Measurements from ENCODE around the gene PLEKHG3.

PLEKHG3 gene

GRCh38 chr14:64706119-64706592 is 1.9 kb downstream of the PLEKHG3 start:
- DNase-seq (ENCODE audit: low read depth in 4 of 4, low spot score in 1 of 4): no peak

GRCh38 chr14:64706593-64707193 is 2.5 kb downstream of the PLEKHG3 start:
- DNase-seq (ENCODE audit: low read depth in 4 of 4, low spot score in 1 of 4): no peak

GRCh38 chr14:64707661-64708060 is 3.4 kb downstream of the PLEKHG3 start:
- DNase-seq (ENCODE audit: low read depth in 4 of 4, low spot score in 1 of 4): no peak

GRCh38 chr14:64708148-64709004 is 4.2 kb downstream of the PLEKHG3 start:
- no peak for DNase-seq (ENCODE audit: low read depth in 4 of 4, low spot score in 1 of 4)

- no peak for DNase-seq (ENCODE audit: low read depth in 4 of 4, low spot score in 1 of 4)
Measured at GRCh38 chr14:64709126-64709525, 4.9 kb downstream of the PLEKHG3 start.

GRCh38 chr14:64711039-64711438 is 6.8 kb downstream of the PLEKHG3 start:
- DNase-seq (ENCODE audit: low read depth in 4 of 4, low spot score in 1 of 4): no peak

DNA sequence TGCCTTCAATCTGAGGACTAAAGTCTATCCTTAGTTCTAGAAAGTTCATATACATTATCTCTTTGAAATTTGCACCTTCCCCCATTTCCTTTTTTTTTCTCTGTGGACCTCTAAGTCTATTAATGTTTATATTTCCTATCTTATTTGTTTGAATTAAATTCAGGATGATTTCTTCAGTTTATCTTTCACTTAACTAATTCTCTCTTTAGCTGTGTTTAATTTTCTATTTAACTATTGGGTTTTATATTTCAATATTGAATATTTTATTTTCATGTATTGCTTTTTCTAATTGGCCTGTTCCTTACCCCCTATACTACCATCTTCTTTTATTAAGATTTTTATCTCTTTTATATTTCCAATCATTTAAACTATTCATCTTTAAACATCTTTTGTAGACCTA is 9.5 kb downstream of the PLEKHG3 start:
- DNase-seq (ENCODE audit: low read depth in 4 of 4, low spot score in 1 of 4): no peak

- no peak for DNase-seq (ENCODE audit: low read depth in 4 of 4, low spot score in 1 of 4)
Measured at GRCh38 chr14:64714432-64715025, 10.3 kb downstream of the PLEKHG3 start.

GRCh38 chr14:64715146-64715627 is 11.0 kb downstream of the PLEKHG3 start:
- no peak for DNase-seq (ENCODE audit: low read depth in 4 of 4, low spot score in 1 of 4)

DNA sequence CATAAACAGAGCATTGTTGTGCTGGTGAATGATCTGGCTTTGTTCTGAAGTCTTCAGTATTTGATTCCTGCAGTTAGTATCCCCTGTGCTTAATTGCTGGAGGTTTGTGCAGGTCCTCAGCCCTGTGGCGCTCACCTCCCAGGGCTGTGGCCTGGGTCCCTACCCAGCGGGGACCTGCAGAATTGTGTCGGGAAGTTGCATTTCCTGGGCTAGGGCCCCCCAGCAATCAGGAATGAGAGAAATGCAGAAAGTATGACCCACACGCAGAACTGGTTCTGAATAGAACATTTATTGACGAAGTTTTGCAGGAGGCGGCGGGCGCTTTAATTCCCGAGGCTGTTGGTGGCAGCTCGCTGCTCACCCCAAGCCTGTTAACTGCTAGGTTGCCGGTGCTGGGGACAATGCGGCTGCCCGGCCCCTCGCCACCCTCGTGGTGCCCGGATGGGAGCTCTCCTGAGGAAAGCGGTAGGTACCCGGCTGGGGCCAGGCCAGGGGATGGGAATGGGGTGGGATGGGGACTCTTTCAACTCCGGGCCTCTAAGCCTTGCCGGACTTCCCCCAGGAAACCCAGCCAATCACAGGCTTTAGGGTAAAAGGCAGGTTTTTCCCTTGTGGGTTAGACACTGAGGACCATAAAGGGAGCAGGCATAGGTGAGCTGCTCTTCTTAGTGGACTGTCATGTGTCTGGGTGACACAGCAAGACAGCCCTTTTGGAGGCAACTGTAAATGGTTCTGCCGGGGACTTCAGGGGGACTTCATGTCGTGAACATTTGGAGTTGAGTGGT is 11.6 kb downstream of the PLEKHG3 start:
- no peak for DNase-seq (ENCODE audit: low read depth in 4 of 4, low spot score in 1 of 4)

GRCh38 chr14:64717870-64718269 is 13.6 kb downstream of the PLEKHG3 start:
- no peak for DNase-seq (ENCODE audit: low read depth in 4 of 4, low spot score in 1 of 4)

- DNase-seq (ENCODE audit: low read depth in 4 of 4, low spot score in 1 of 4): no peak
Measured at GRCh38 chr14:64718762-64719161, 14.5 kb downstream of the PLEKHG3 start.

DNA sequence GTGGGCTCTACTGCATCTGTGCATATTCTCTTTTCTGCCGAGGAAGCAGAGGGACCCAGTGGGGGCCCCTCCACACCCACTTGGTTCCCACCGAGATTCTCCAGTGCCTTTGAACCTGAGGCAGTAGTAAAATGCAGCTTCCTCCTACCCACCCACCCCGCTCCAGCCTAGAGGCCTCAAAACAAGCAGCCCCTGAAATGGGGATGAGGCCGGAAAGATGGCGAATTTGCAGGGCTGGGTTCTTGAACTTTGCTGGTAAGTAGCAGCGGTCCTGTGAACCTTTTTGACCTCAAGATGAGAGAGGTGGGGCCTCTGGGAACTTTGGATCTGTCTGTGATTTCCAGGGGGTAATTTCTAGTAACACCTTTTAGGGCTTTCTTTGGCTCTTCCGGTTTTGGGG is 15.4 kb downstream of the PLEKHG3 start:
- no peak for DNase-seq (ENCODE audit: low read depth in 4 of 4, low spot score in 1 of 4)

- no peak for DNase-seq (ENCODE audit: low read depth in 4 of 4, low spot score in 1 of 4)
Measured at GRCh38 chr14:64720131-64720576, 15.9 kb downstream of the PLEKHG3 start.

GRCh38 chr14:64721391-64721791 is 17.2 kb downstream of the PLEKHG3 start:
- no peak for DNase-seq (ENCODE audit: low read depth in 4 of 4, low spot score in 1 of 4)

DNA sequence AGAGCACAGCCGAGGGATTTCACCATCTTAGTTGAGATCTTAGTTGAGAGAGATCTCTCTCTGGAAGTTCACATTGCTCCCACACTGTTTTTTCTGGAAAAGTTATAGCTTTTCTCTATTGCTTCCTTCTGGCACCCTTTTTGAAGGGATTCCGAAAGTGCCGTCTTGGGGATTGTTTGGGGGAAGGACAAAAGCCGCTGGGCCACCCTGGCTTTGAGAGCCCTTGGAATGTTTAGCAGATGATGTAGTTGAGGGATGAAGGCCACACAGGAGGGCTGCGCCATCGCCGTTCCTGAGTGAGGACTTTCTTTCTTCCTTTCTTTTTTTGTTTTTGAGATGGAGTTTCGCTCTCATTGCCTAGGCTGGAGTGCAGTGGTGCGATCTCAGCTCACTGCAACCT is 17.7 kb downstream of the PLEKHG3 start:
- no peak for DNase-seq (ENCODE audit: low read depth in 4 of 4, low spot score in 1 of 4)

GRCh38 chr14:64722842-64723447 is 18.7 kb downstream of the PLEKHG3 start:
- DNase-seq (ENCODE audit: low read depth in 4 of 4, low spot score in 1 of 4): no peak

GRCh38 chr14:64723691-64724577 is 19.7 kb downstream of the PLEKHG3 start:
- DNase-seq (ENCODE audit: low read depth in 4 of 4, low spot score in 1 of 4): no peak

- DNase-seq (ENCODE audit: low read depth in 4 of 4, low spot score in 1 of 4): no peak
Measured at GRCh38 chr14:64724578-64724930, 20.3 kb downstream of the PLEKHG3 start.
